ENCODE data around the gene MINDY4. TPM values are rescaled to one million over a fixed set of nuclear protein-coding genes. Genes with fewer than 3 reads are reported as not detected.

The MINDY4 gene
- total RNA-seq, 1 donor from 2014 or later = 4.1 TPM

DNA sequence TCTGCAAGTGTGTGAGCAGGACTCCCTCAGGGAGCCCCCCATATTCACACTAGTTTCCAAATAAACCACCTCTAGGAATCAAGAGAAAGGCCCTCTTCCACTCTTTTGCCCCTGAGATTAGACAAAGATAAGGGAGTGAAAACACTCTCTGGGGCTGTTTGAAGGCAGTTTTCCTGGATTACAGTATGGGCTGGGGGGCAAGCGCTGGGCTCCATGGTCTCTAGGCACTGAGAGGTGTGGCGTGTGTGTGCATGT, 141.4 kb downstream of the MINDY4 start:
- DNase-seq (ENCODE audit: low read depth) = no peak
- no peak overlapping the region for H3K27ac ChIP-seq (ENCODE audit: low read depth, low read length)
- peaks cover 11% of the 10 kb centered on the region for H3K4me1 ChIP-seq (ENCODE audit: insufficient read depth, low read length)
- no peaks in the 10 kb centered on the region for H3K9me3 ChIP-seq (ENCODE audit: insufficient read depth, low read depth, low read length)
- no peak for FAIRE-seq
- H3K36me3 ChIP-seq (ENCODE audit: insufficient read depth, low read length) = no peaks in the 10 kb centered on the region
- no peak overlapping the region for H3K4me2 ChIP-seq (ENCODE audit: low read length)
- no peak overlapping the region for H2AFZ ChIP-seq (ENCODE audit: low read depth, low read length)
- H3K27me3 Mint-ChIP-seq (ENCODE audit: low read depth, unreplicated experiment) = peaks cover 31% of the 10 kb centered on the region
- no peaks in the 10 kb centered on the region for H4K20me1 ChIP-seq (ENCODE audit: insufficient read depth, low read length)
- H3K27ac Mint-ChIP-seq (ENCODE audit: unreplicated experiment) = no peak overlapping the region
- peaks cover 17% of the 10 kb centered on the region for H3K4me1 Mint-ChIP-seq (ENCODE audit: low read depth, unreplicated experiment)
- no peak overlapping the region for H3K4me3 Mint-ChIP-seq (ENCODE audit: unreplicated experiment)
- no peaks in the 10 kb centered on the region for H3K27me3 ChIP-seq (ENCODE audit: insufficient read depth, low read length)
- peaks cover 2% of the 10 kb centered on the region for H3K9me3 Mint-ChIP-seq (ENCODE audit: unreplicated experiment)
- H3K9ac ChIP-seq (ENCODE audit: low read length) = no peak overlapping the region
- no peaks in the 10 kb centered on the region for H3K79me2 ChIP-seq (ENCODE audit: insufficient read depth, low read length)
- H3K36me3 Mint-ChIP-seq (ENCODE audit: low read depth, unreplicated experiment) = no peaks in the 10 kb centered on the region
- TF ChIP-seq EZH2 (IDR thresholded peaks at IDR 0.05; ENCODE audit: insufficient read depth, low read length) = no peak
- TF ChIP-seq CTCF (IDR thresholded peaks at IDR 0.05; ENCODE audit: insufficient read depth, low read depth, low read length) = no peak
- H3K4me3 ChIP-seq (ENCODE audit: insufficient read depth, low read depth, low read length) = no peak overlapping the region

GRCh38 chr7:30912986-30913811, 142.0 kb downstream of the MINDY4 start:
- TF ChIP-seq CTCF (IDR thresholded peaks at IDR 0.05; ENCODE audit: insufficient read depth, low read depth, low read length) (no peak), EZH2 (IDR thresholded peaks at IDR 0.05; ENCODE audit: insufficient read depth, low read length) (no peak)
- FAIRE-seq = no peak

DNA sequence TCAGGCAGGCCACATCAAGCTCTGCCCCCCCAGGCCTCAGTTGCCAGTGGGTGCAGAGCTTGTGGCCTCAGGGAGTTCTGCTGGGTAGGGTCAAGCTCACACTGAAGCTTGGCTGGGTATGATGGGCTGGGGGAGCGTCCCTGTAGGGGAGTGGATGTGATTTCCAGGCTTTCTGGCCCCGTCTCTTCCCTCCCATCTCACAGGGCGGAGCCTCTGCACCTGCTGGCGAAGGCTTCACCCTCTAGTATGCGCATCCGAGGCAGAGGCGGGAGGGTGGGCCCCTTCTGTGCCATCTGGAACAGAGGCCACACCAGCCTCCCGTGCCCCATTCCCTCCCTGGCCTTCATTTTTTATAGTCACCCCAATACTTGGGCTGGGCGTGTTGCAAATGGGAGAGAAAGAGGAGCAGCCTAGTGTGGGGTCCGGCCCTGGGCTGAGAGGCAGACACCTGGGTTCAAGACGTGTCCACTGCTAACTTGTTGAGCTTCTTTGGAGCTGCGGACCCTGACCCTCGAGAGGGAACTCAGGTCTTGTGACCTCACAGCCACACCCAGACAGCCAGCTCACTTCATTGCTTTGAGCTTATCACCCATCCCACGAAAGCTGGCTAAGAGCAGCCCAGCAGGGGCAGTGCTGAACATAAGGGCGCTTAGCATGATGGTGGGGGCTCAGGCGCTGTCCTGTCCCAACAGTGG, 142.8 kb downstream of the MINDY4 start:
- no peaks in the 10 kb centered on the region for H3K36me3 ChIP-seq (ENCODE audit: insufficient read depth, low read length)

More at GRCh38 chr7:30912986-30913811, 142.0 kb downstream of the MINDY4 start:
- Mint-ChIP-seq H3K9me3 (ENCODE audit: unreplicated experiment) (peaks cover 2% of the 10 kb centered on the region), H3K4me1 (ENCODE audit: low read depth, unreplicated experiment) (peaks cover 17% of the 10 kb centered on the region), H3K27me3 (ENCODE audit: low read depth, unreplicated experiment) (peaks cover 31% of the 10 kb centered on the region), H3K36me3 (ENCODE audit: low read depth, unreplicated experiment) (no peaks in the 10 kb centered on the region), H3K4me3 (ENCODE audit: unreplicated experiment) (no peak overlapping the region), H3K27ac (ENCODE audit: unreplicated experiment) (no peak overlapping the region)
- Histone ChIP-seq H3K9me3 (ENCODE audit: insufficient read depth, low read depth, low read length) (no peaks in the 10 kb centered on the region), H3K4me3 (ENCODE audit: insufficient read depth, low read depth, low read length) (no peak overlapping the region), H3K27me3 (ENCODE audit: insufficient read depth, low read length) (no peaks in the 10 kb centered on the region), H2AFZ (ENCODE audit: low read depth, low read length) (no peak overlapping the region), H3K27ac (ENCODE audit: low read depth, low read length) (no peak overlapping the region), H3K4me2 (ENCODE audit: low read length) (no peak overlapping the region), H4K20me1 (ENCODE audit: insufficient read depth, low read length) (no peaks in the 10 kb centered on the region), H3K36me3 (ENCODE audit: insufficient read depth, low read length) (no peaks in the 10 kb centered on the region), H3K79me2 (ENCODE audit: insufficient read depth, low read length) (no peaks in the 10 kb centered on the region), H3K4me1 (ENCODE audit: insufficient read depth, low read length) (peaks cover 11% of the 10 kb centered on the region), H3K9ac (ENCODE audit: low read length) (no peak overlapping the region)
- DNase-seq (ENCODE audit: low read depth) = no peak

More for the DNA sequence above, 142.8 kb downstream of the MINDY4 start:
- H3K9me3 Mint-ChIP-seq (ENCODE audit: unreplicated experiment) = peaks cover 2% of the 10 kb centered on the region
- Histone ChIP-seq H3K9me3 (ENCODE audit: insufficient read depth, low read depth, low read length) (no peaks in the 10 kb centered on the region), H2AFZ (ENCODE audit: low read depth, low read length) (no peak overlapping the region), H3K27ac (ENCODE audit: low read depth, low read length) (no peak overlapping the region), H3K4me2 (ENCODE audit: low read length) (peak overlapping the region; percentile 57), H3K4me3 (ENCODE audit: insufficient read depth, low read depth, low read length) (no peak overlapping the region), H3K9ac (ENCODE audit: low read length) (no peak overlapping the region), H3K4me1 (ENCODE audit: insufficient read depth, low read length) (peaks cover 11% of the 10 kb centered on the region), H3K79me2 (ENCODE audit: insufficient read depth, low read length) (no peaks in the 10 kb centered on the region), H4K20me1 (ENCODE audit: insufficient read depth, low read length) (no peaks in the 10 kb centered on the region), H3K27me3 (ENCODE audit: insufficient read depth, low read length) (no peaks in the 10 kb centered on the region)
- peaks cover 17% of the 10 kb centered on the region for H3K4me1 Mint-ChIP-seq (ENCODE audit: low read depth, unreplicated experiment)
- FAIRE-seq (no peak), DNase-seq (ENCODE audit: low read depth) (no peak)
- no peaks in the 10 kb centered on the region for H3K36me3 Mint-ChIP-seq (ENCODE audit: low read depth, unreplicated experiment)
- peaks cover 29% of the 10 kb centered on the region for H3K27me3 Mint-ChIP-seq (ENCODE audit: low read depth, unreplicated experiment)
- H3K4me3 Mint-ChIP-seq (ENCODE audit: unreplicated experiment) = no peak overlapping the region
- H3K27ac Mint-ChIP-seq (ENCODE audit: unreplicated experiment) = peak overlapping the region; percentile 58
- TF ChIP-seq EZH2 (IDR thresholded peaks at IDR 0.05; ENCODE audit: insufficient read depth, low read length) (no peak), CTCF (IDR thresholded peaks at IDR 0.05; ENCODE audit: insufficient read depth, low read depth, low read length) (no peak)
